ENCODE results near the gene KRTAP4-11. TPM values are rescaled to one million over a fixed set of nuclear protein-coding genes. Genes with fewer than 3 reads are reported as not detected.
"Not testable (repeated sequence)": the region's sequence is repeated elsewhere in the genome, so short reads cannot be mapped to it uniquely, and the experiment has no call there.

The KRTAP4-11 gene
- total and polyA plus RNA-seq, 3 donors from 2014 or later = not detected

- intact Hi-C loops (cut with DNase I; ENCODE audit: low total_unique reads) = no loop called here
- no peaks in the 10 kb centered on the region for H3K9me3 ChIP-seq
- TF ChIP-seq POLR2A (IDR thresholded peaks at IDR 0.05) = no peak
- TF ChIP-seq, protein P1, sequence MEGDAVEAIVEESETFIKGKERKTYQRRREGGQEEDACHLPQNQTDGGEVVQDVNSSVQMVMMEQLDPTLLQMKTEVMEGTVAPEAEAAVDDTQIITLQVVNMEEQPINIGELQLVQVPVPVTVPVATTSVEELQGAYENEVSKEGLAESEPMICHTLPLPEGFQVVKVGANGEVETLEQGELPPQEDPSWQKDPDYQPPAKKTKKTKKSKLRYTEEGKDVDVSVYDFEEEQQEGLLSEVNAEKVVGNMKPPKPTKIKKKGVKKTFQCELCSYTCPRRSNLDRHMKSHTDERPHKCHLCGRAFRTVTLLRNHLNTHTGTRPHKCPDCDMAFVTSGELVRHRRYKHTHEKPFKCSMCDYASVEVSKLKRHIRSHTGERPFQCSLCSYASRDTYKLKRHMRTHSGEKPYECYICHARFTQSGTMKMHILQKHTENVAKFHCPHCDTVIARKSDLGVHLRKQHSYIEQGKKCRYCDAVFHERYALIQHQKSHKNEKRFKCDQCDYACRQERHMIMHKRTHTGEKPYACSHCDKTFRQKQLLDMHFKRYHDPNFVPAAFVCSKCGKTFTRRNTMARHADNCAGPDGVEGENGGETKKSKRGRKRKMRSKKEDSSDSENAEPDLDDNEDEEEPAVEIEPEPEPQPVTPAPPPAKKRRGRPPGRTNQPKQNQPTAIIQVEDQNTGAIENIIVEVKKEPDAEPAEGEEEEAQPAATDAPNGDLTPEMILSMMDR (IDR thresholded peaks at IDR 0.05) = no peak
- H3K36me3 ChIP-seq (ENCODE audit: low read depth, missing control alignments) = no peaks in the 10 kb centered on the region
- no peak overlapping the region for H3K4me3 ChIP-seq
- no peak overlapping the region for H3K27ac ChIP-seq
- no peaks in the 10 kb centered on the region for H3K4me1 ChIP-seq
- H3K27me3 ChIP-seq = no peaks in the 10 kb centered on the region
- no peak for DNase-seq
- WGBS, 2 donors = 77 to 83% methylated on average over 2 of the region's 2 CpGs
Observed at GRCh38 chr17:41133880-41134735, 15.9 kb upstream of the KRTAP4-11 start.

- Histone ChIP-seq H3K9me3 (no peaks in the 10 kb centered on the region), H3K4me1 (no peaks in the 10 kb centered on the region), H3K36me3 (ENCODE audit: low read depth, missing control alignments) (no peaks in the 10 kb centered on the region), H3K4me3 (no peak overlapping the region), H3K27me3 (no peaks in the 10 kb centered on the region), H3K27ac (no peak overlapping the region)
- DNase-seq = no peak
- TF ChIP-seq POLR2A (IDR thresholded peaks at IDR 0.05) = no peak
- TF ChIP-seq, protein P1 (IDR thresholded peaks at IDR 0.05) = no peak
- intact Hi-C loops (cut with DNase I; ENCODE audit: low total_unique reads) = no loop called here
- WGBS, 2 donors = 88 to 94% methylated on average over 3 of the region's 3 CpGs
Observed at GRCh38 chr17:41131979-41132378, 13.8 kb upstream of the KRTAP4-11 start.

DNA sequence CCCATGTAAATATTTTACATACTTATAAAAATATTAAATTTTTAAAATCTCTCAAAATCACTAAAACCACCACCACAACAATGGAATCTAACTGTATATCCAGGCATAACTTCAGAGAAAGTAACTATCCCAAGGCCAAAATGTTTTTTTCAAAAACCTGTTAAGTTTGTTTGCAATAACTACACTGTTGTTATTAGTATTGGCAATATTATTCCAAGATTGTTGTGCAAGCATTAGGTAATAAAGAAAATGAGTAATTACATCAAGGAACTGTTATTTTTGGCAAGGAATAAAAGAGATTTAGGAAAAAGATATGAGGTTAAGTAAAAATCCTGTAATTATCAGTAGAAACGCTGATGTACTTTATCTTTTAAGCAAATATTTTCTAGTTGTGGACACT lies 9.2 kb upstream of the KRTAP4-11 start:
- H3K36me3 ChIP-seq (ENCODE audit: low read depth, missing control alignments) = no peaks in the 10 kb centered on the region
- no peak overlapping the region for H3K4me3 ChIP-seq
- TF ChIP-seq, protein P1 (IDR thresholded peaks at IDR 0.05) = no peak
- no peak for TF ChIP-seq POLR2A (IDR thresholded peaks at IDR 0.05)
- intact Hi-C loops (cut with DNase I; ENCODE audit: low total_unique reads) = no loop called here
- H3K4me1 ChIP-seq = no peaks in the 10 kb centered on the region
- H3K9me3 ChIP-seq = no peaks in the 10 kb centered on the region
- no peak overlapping the region for H3K27ac ChIP-seq
- no peak for DNase-seq
- WGBS, 2 donors = 64 to 71% methylated on average over 1 of the region's 1 CpG
- H3K27me3 ChIP-seq = no peaks in the 10 kb centered on the region

DNA sequence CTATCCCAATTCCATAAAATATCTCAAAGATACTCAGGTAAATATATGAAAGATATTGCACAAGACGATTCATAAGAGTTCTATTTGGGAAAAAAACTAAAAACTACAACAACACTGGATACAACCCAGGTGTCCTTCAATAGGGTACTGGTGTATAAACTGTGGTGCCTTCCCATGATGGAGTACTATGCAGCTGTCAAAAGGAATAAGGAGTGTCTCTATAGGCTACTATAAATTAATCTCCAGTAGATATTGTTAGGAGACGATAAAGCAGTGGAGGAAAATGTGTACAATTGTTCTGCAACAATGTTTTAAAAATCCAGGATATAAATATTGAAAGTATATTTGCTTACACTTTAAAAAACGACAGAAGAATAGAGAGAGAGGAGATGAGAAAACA lies 8.2 kb upstream of the KRTAP4-11 start:
- Histone ChIP-seq H3K36me3 (ENCODE audit: low read depth, missing control alignments) (no peaks in the 10 kb centered on the region), H3K27ac (no peak overlapping the region), H3K4me3 (no peak overlapping the region), H3K9me3 (no peaks in the 10 kb centered on the region), H3K4me1 (no peaks in the 10 kb centered on the region), H3K27me3 (no peaks in the 10 kb centered on the region)
- WGBS, 2 donors = 81 to 90% methylated on average over 3 of the region's 3 CpGs
- TF ChIP-seq POLR2A (IDR thresholded peaks at IDR 0.05) = no peak
- TF ChIP-seq, protein P1 (IDR thresholded peaks at IDR 0.05) = no peak
- DNase-seq = no peak
- intact Hi-C loops (cut with DNase I; ENCODE audit: low total_unique reads) = no loop called here

- DNase-seq = no peak
- Histone ChIP-seq H3K4me1 (no peaks in the 10 kb centered on the region), H3K27ac (no peak overlapping the region), H3K4me3 (no peak overlapping the region), H3K36me3 (ENCODE audit: low read depth, missing control alignments) (no peaks in the 10 kb centered on the region), H3K27me3 (no peaks in the 10 kb centered on the region), H3K9me3 (no peaks in the 10 kb centered on the region)
- intact Hi-C loops (cut with DNase I; ENCODE audit: low total_unique reads) = no loop called here
- 73 to 89% methylated on average over 2 of the region's 2 CpGs for WGBS, 2 donors
- no peak for TF ChIP-seq POLR2A (IDR thresholded peaks at IDR 0.05)
- TF ChIP-seq, protein P1 (IDR thresholded peaks at IDR 0.05) = no peak
Observed at GRCh38 chr17:41125064-41125463, 6.9 kb upstream of the KRTAP4-11 start.

DNA sequence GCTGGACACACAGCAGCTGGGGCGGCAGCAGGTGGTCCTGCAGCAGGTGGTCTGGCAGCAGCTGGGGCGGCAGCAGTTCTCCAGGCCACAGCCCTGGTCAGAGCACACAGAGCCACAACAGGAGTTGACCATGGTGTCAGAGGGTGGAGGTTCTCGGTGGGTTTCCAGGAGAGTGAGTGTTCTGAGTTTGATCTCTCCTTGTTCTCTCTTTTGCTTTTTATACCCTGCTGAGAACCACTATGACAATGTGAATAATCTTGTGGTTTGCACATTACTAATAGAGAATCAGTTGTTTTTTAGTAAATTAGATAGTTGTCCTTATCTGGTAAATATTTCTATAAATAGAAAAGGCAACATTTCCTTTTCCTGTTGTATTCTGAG lies 5.8 kb upstream of the KRTAP4-11 start, which contains the start of gene KRTAP4-12:
KRTAP4-12 (minus strand) TSS at position 192 of the 381 bp plus-strand sequence; CDS start at position 132, 60 bp downstream.
- H3K4me1 ChIP-seq; H3K9me3 ChIP-seq; H3K27ac ChIP-seq; H3K4me3 ChIP-seq; DNase-seq; intact Hi-C loops (cut with DNase I; ENCODE audit: low total_unique reads); H3K27me3 ChIP-seq; H3K36me3 ChIP-seq (ENCODE audit: low read depth, missing control alignments): not testable (repeated sequence)
- 75 to 97% methylated on average over 2 to 3 of the region's 3 CpGs for WGBS, 2 donors

- H3K4me3 ChIP-seq; DNase-seq; H3K36me3 ChIP-seq (ENCODE audit: low read depth, missing control alignments); H3K9me3 ChIP-seq; intact Hi-C loops (cut with DNase I; ENCODE audit: low total_unique reads); H3K27ac ChIP-seq; H3K27me3 ChIP-seq; H3K4me1 ChIP-seq: not testable (repeated sequence)
- WGBS, 2 donors = 84 to 88% methylated on average over 8 to 12 of the region's 12 CpGs
Observed at GRCh38 chr17:41123292-41123990, 5.3 kb upstream of the KRTAP4-11 start.
